Measurements from ENCODE around the gene DIP2C. TPM values are rescaled to one million over a fixed set of nuclear protein-coding genes. Genes with fewer than 3 reads are reported as not detected.

Gene DIP2C
- total RNA-seq, 3 donors from 2014 or later, result 17.1 to 48.2 (median 20.3) TPM

- Histone ChIP-seq H3K4me1 (no peaks in the 10 kb centered on the region), H3K4me3 (no peak overlapping the region), H3K27ac (no peak overlapping the region), H3K27me3 (no peaks in the 10 kb centered on the region), H3K36me3 (no peaks in the 10 kb centered on the region), H3K9me3 (no peaks in the 10 kb centered on the region)
- DNase-seq (ENCODE audit: low spot score in 2 of 2), result no peak
- no peak for TF ChIP-seq POLR2AphosphoS5 (IDR thresholded peaks at IDR 0.05)
- intact Hi-C loops (cut with DNase I; ENCODE audit: low total_unique reads), result no loop called here
Measured at GRCh38 chr10:274866-275265, 414.6 kb downstream of the DIP2C start.

GRCh38 chr10:273088-273487 lies 416.4 kb downstream of the DIP2C start:
- no peak for DNase-seq (ENCODE audit: low spot score in 2 of 2)
- intact Hi-C loops (cut with DNase I; ENCODE audit: low total_unique reads), result no loop called here
- Histone ChIP-seq H3K9me3 (no peaks in the 10 kb centered on the region), H3K36me3 (no peaks in the 10 kb centered on the region), H3K27ac (no peak overlapping the region), H3K4me3 (no peak overlapping the region), H3K4me1 (no peaks in the 10 kb centered on the region), H3K27me3 (no peaks in the 10 kb centered on the region)
- no peak for TF ChIP-seq POLR2AphosphoS5 (IDR thresholded peaks at IDR 0.05)
- TF ChIP-seq, protein P1, sequence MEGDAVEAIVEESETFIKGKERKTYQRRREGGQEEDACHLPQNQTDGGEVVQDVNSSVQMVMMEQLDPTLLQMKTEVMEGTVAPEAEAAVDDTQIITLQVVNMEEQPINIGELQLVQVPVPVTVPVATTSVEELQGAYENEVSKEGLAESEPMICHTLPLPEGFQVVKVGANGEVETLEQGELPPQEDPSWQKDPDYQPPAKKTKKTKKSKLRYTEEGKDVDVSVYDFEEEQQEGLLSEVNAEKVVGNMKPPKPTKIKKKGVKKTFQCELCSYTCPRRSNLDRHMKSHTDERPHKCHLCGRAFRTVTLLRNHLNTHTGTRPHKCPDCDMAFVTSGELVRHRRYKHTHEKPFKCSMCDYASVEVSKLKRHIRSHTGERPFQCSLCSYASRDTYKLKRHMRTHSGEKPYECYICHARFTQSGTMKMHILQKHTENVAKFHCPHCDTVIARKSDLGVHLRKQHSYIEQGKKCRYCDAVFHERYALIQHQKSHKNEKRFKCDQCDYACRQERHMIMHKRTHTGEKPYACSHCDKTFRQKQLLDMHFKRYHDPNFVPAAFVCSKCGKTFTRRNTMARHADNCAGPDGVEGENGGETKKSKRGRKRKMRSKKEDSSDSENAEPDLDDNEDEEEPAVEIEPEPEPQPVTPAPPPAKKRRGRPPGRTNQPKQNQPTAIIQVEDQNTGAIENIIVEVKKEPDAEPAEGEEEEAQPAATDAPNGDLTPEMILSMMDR (IDR thresholded peaks at IDR 0.05), result no peak
- TF ChIP-seq POLR2A (IDR thresholded peaks at IDR 0.05), result no peak

- intact Hi-C loops (cut with DNase I; ENCODE audit: low total_unique reads), result no loop called here
- Histone ChIP-seq H3K4me1 (no peaks in the 10 kb centered on the region), H3K27ac (no peak overlapping the region), H3K27me3 (no peaks in the 10 kb centered on the region), H3K36me3 (no peaks in the 10 kb centered on the region), H3K4me3 (no peak overlapping the region), H3K9me3 (no peaks in the 10 kb centered on the region)
- TF ChIP-seq POLR2AphosphoS5 (IDR thresholded peaks at IDR 0.05) (no peak), POLR2A (IDR thresholded peaks at IDR 0.05) (no peak)
- TF ChIP-seq, protein P1 (IDR thresholded peaks at IDR 0.05), result no peak
- no peak for DNase-seq (ENCODE audit: low spot score in 2 of 2)
Measured at GRCh38 chr10:271722-272121, 417.7 kb downstream of the DIP2C start.

GRCh38 chr10:271201-271600 lies 418.3 kb downstream of the DIP2C start:
- TF ChIP-seq POLR2A (IDR thresholded peaks at IDR 0.05) (no peak), POLR2AphosphoS5 (IDR thresholded peaks at IDR 0.05) (no peak)
- TF ChIP-seq, protein P1 (IDR thresholded peaks at IDR 0.05), result no peak
- H3K9me3 ChIP-seq, result no peaks in the 10 kb centered on the region
- intact Hi-C loops (cut with DNase I; ENCODE audit: low total_unique reads), result no loop called here
- H3K27ac ChIP-seq, result no peak overlapping the region
- DNase-seq (ENCODE audit: low spot score in 2 of 2), result no peak
- no peaks in the 10 kb centered on the region for H3K36me3 ChIP-seq
- H3K4me1 ChIP-seq, result no peaks in the 10 kb centered on the region
- H3K27me3 ChIP-seq, result no peaks in the 10 kb centered on the region
- H3K4me3 ChIP-seq, result no peak overlapping the region

DNA sequence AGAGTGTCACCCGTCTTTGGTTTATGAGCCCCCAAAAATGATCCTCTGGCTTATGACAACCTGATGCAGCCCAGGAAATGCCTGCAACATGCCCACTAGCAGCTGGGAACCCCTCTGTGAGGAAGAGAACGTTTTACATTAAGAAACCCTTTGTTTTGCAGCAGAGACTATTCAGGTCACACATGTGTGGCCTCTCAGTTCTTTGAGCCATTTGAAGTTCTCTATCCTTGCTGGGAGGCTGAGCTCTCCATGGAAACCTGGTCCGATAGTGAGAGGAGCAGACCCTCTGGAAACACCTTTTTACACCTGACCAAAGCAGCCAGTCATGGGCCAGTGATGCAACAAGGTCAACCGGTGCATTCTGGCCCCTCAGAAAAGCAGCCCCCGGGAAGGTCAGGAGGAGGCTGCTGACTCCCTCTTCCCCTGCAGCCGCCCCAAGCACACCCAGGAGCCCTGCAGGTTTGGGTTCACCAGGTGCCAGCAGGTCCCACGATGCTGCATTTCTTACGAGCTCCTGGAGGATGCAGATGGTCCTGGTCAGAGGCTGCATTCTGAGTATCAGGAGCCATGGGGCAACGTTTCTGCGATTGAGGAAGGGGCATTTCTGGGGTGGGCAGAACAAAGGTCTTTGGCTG lies 419.9 kb downstream of the DIP2C start:
- no peak overlapping the region for H3K27ac ChIP-seq
- no peaks in the 10 kb centered on the region for H3K4me1 ChIP-seq
- intact Hi-C loops (cut with DNase I; ENCODE audit: low total_unique reads), result no loop called here
- no peak for DNase-seq (ENCODE audit: low spot score in 2 of 2)
- no peak overlapping the region for H3K4me3 ChIP-seq
- H3K36me3 ChIP-seq, result no peaks in the 10 kb centered on the region
- no peaks in the 10 kb centered on the region for H3K27me3 ChIP-seq
- H3K9me3 ChIP-seq, result no peaks in the 10 kb centered on the region
- TF ChIP-seq, protein P1 (IDR thresholded peaks at IDR 0.05), result no peak
- TF ChIP-seq POLR2AphosphoS5 (IDR thresholded peaks at IDR 0.05), result no peak
- TF ChIP-seq POLR2A (IDR thresholded peaks at IDR 0.05), result no peak
